ENCODE measurements around the gene IL3.

The IL3 gene

DNA sequence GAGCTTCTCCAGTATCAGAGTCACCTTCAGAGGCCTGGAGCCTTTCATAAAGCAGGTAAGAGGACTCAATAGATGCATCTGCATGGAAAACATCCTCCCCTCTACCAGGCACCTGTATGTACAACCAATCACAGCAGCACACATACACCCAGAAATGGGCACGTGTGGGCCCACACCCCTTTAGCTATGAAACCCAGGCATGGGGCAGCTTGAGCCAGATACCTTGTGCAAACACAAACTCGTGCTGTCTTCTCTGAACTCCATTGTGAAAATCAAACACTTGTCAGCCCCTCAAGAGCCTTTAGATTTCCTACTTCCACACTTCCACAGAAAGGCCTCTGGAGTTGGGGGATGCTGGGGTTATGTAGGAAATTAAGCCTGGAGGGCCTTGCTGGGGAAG, 12.1 kb downstream of the IL3 start:
- DNase-seq (ENCODE audit: low spot score), result no peak

DNA sequence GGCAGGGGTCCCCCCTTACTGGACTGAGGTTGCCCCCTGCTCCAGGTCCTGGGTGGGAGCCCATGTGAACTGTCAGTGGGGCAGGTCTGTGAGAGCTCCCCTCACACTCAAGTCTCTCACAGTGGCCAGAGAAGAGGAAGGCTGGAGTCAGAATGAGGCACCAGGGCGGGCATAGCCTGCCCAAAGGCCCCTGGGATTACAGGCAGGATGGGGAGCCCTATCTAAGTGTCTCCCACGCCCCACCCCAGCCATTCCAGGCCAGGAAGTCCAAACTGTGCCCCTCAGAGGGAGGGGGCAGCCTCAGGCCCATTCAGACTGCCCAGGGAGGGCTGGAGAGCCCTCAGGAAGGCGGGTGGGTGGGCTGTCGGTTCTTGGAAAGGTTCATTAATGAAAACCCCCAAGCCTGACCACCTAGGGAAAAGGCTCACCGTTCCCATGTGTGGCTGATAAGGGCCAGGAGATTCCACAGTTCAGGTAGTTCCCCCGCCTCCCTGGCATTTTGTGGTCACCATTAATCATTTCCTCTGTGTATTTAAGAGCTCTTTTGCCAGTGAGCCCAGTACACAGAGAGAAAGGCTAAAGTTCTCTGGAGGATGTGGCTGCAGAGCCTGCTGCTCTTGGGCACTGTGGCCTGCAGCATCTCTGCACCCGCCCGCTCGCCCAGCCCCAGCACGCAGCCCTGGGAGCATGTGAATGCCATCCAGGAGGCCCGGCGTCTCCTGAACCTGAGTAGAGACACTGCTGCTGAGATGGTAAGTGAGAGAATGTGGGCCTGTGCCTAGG, 13.0 kb downstream of the IL3 start, which contains the start of gene CSF2:
Gene CSF2 (plus strand): TSS at position 559 of the 783 bp plus-strand sequence. CDS start 35 bp downstream, at position 594.
- DNase-seq (ENCODE audit: low spot score), result no peak

DNA sequence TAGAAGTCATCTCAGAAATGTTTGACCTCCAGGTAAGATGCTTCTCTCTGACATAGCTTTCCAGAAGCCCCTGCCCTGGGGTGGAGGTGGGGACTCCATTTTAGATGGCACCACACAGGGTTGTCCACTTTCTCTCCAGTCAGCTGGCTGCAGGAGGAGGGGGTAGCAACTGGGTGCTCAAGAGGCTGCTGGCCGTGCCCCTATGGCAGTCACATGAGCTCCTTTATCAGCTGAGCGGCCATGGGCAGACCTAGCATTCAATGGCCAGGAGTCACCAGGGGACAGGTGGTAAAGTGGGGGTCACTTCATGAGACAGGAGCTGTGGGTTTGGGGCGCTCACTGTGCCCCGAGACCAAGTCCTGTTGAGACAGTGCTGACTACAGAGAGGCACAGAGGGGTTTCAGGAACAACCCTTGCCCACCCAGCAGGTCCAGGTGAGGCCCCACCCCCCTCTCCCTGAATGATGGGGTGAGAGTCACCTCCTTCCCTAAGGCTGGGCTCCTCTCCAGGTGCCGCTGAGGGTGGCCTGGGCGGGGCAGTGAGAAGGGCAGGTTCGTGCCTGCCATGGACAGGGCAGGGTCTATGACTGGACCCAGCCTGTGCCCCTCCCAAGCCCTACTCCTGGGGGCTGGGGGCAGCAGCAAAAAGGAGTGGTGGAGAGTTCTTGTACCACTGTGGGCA, 13.8 kb downstream of the IL3 start:
- DNase-seq (ENCODE audit: low spot score), result no peak

- no peak for DNase-seq (ENCODE audit: low spot score)
These were observed 14.6 kb downstream of the IL3 start for GRCh38 chr5:132074772-132075718.

DNA sequence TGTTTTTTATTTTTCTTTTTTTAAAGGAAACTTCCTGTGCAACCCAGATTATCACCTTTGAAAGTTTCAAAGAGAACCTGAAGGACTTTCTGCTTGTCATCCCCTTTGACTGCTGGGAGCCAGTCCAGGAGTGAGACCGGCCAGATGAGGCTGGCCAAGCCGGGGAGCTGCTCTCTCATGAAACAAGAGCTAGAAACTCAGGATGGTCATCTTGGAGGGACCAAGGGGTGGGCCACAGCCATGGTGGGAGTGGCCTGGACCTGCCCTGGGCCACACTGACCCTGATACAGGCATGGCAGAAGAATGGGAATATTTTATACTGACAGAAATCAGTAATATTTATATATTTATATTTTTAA, 15.2 kb downstream of the IL3 start:
- no peak for DNase-seq (ENCODE audit: low spot score)

DNA sequence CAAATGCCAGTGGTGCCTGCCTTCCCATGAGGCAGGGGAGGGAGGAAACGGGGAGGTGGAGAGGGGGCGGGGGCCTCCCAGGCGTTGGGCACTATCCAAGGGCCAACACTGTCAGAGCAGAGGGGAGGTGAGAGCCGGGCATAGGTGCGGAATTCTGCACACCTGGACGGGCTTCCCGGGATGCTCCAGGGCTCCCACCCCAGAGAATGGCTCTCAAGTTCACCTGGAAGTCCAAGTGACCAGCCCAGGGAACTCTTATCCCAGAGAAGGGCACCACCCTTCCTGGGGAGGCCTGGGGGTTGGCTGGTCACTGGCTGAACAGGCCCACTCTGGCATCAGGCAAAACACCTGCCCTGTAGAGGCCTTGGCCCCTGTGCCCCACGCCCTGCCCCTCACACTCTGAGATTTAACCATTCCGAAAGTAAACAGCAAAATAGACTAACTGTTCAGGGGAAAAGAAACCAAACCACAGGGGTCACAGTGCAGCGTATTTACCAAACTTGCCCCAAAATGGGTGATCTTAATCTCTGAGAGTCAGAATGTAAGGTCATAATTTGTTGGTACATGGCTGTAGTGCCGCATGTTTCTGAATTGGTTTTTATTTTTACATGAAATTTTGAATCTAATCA, 15.9 kb downstream of the IL3 start:
- DNase-seq (ENCODE audit: low spot score), result no peak

GRCh38 chr5:132076983-132077382, 16.5 kb downstream of the IL3 start:
- DNase-seq (ENCODE audit: low spot score), result no peak

GRCh38 chr5:132079081-132079480, 18.6 kb downstream of the IL3 start:
- DNase-seq (ENCODE audit: low spot score), result no peak

GRCh38 chr5:132079619-132080018, 19.2 kb downstream of the IL3 start:
- DNase-seq (ENCODE audit: low spot score), result no peak

DNA sequence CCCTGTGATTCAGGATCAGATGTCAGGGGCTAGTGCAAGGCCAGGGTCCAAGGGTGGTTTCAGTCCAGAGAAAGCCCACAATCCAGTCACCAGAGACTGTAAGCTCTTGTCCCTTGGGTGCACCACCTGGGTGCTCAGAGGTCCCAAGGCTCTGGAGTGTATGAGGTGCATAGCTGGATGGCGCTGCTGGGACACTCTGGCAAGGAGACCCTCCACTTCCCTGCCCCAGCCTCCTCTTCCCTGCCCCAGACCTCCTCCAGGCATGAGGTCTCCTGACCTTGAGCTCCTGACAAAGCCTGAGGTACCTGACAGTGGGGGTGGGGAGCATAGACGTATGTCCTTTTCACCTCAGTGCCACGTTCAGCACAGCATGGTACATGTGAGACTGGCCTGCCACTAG, 20.1 kb downstream of the IL3 start:
- DNase-seq (ENCODE audit: low spot score), result no peak

- no peak for DNase-seq (ENCODE audit: low spot score)
These were observed 21.0 kb downstream of the IL3 start for GRCh38 chr5:132081458-132081857.

DNA sequence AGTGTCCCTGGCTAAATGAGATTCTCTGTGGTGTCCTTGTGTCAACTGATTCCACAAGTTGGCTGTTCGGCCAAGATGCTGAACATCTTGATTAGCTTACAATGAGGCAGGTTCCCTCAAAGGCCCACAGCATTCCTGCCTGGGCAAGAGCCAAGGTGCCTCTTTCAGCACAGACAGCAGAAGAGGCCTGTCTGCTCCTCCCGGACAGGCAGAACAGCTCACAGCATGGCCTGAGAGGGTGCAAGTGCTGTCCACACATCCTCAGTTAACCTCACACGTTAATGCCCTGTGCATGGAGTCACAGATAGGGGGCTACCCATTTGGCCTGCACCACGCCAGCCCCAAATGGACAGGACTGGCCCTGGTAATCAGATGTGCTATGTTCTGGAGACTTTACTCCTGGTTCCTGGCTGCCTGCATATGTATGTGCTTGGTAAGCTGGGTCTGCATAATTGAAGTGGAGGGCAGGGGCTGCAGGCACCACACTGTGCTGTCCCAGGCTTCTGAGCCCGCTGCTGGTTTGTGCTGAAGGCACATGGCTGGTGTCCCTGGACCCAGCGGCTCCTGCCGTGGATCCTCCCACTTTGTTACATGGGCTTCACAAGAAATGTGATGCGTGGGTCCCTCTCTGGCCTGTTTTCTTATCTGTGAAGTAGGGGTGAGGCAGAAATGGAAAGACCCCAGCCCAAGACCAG, 22.0 kb downstream of the IL3 start:
- no peak for DNase-seq (ENCODE audit: low spot score)

DNA sequence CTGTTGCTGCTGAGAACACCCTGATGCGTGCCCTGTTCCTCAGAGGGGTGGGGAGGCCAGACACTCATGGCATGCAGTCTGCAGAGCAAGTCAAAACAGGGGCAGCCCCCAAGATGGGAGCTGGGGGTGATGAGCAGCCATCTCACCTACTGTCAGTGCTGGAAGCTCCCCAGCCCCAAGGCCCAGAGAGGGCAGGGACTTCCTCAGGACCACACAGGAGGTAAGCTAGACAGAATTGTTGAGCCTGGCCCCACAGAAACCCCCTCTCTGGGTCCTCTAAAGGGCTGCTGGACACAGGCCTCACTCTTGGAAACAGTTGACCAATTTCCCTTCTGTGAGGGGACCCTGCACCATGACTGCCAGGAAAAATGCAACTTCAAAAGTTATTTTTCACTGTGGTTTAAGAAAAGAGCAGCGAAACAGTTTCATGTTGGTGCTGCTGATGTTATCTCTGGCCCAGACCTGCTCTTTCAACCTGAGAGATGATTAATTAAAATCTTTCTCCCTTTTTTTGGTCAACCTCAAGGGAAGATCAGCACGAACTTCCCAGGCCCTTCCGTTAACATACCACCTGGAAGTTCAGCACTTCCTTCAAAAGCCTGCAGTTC, 22.7 kb downstream of the IL3 start:
- no peak for DNase-seq (ENCODE audit: low spot score)

DNA sequence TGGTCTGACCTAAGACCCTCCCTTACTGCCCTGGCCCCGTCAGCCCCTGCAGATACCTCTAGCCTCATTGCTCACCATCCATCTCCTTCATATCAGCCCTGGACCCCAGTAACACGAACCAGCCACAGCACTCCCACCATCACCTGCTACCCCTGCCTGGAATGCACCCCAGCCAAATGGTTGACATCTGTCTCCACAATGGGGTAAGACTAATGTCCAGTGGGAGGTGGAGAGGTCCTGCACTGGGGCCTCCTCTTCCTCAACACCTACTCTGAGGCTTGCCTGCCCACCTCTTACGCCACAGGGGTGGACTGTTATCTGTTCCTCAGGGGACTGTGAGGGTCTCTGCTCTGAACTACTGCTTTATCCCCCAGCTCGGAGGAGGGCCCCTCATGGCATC, 25.2 kb downstream of the IL3 start:
- no peak for DNase-seq (ENCODE audit: low spot score)

DNA sequence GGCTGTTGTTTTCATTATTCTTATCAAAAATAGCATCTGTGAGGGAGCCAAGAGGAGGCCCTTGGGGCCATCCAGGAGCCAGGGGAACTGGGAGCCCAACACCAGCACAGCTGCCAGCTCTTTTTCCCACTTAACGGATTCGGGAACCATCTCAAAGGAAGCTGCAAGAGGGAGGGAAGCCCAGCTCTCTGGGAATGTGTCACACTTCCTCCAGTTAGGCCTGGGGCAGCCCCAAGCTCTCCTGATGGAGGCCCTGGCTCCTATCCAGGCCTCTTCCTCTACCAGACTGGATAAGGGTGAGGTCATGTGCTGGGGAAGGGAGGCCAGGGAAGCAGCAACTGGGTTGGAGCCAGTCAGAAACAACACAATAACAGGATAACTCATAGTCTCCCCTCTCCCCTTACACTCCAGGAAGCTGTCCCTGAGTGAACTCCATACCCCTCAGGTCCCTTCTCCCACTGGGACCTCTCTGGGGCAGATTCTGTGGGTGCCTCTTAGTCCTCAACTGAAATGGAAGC, 25.9 kb downstream of the IL3 start:
- DNase-seq (ENCODE audit: low spot score), result no peak

GRCh38 chr5:132087176-132087575, 26.7 kb downstream of the IL3 start:
- DNase-seq (ENCODE audit: low spot score), result no peak

- no peak for DNase-seq (ENCODE audit: low spot score)
These were observed 27.2 kb downstream of the IL3 start for GRCh38 chr5:132087661-132088060.

DNA sequence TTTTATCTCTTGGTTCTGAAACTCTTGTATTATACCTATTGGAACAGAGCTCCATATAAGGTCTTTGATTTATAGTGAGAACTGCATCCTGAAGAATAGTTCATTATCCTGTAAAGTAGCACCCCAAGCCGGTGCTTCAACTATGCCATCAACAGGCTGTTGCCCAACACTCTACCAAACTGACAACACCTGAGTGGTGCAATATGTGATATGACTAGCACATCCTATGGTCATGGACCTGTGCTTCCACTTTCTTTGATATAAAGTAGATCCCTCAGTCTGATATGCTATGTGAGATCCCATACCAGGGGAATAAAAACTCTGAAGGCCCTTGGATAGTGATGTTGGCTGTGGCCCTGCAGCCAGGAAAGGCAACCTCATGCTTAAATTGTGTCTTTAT, 28.9 kb downstream of the IL3 start:
- DNase-seq (ENCODE audit: low spot score), result no peak

- DNase-seq (ENCODE audit: low spot score), result no peak
These were observed 29.7 kb downstream of the IL3 start for GRCh38 chr5:132090107-132090506.

GRCh38 chr5:132093271-132093670, 32.8 kb downstream of the IL3 start:
- no peak for DNase-seq (ENCODE audit: low spot score)

All from hematopoietic multipotent progenitor cell treated with erythropoietin and hydrocortisone succinate and interleukin-3 and kit ligand, for 17 days (in vitro differentiated cells).